ENCODE results near the gene ZCCHC17.

The ZCCHC17 gene

GRCh38 chr1:31397360-31398095 lies 100.7 kb downstream of the ZCCHC17 start:
- no peak for TF ChIP-seq CTCF (IDR thresholded peaks at IDR 0.05; ENCODE audit: insufficient read depth, low read length, missing control alignments)
- DNase-seq (ENCODE audit: low read depth, low spot score) = no peak
- POLR2A ChIA-PET = interaction anchor here (1.1 to 2.3 kb wide), 2 partner anchors 12 to 24 kb away, joined by 5 to 10 read pairs; no protein-coding TSS in a partner anchor

GRCh38 chr1:31398246-31398645 lies 101.4 kb downstream of the ZCCHC17 start:
- ChIA-PET CTCF (interaction anchor here (0.8 to 15.1 kb wide), 4 partner anchors 14 to 151 kb away, joined by 4 to 640 read pairs (median 93); partner anchors contain the start of gene SERINC2), POLR2A (interaction anchor here (2.3 kb wide), 1 partner anchor 11 kb away, joined by 10 read pairs; no protein-coding TSS in a partner anchor)
- no peak for DNase-seq (ENCODE audit: low read depth, low spot score)

More at GRCh38 chr1:31397360-31398095, 100.7 kb downstream of the ZCCHC17 start:
- CTCF ChIA-PET = interaction anchor here (0.8 to 15.1 kb wide), 10 partner anchors 9 to 212 kb away, joined by 3 to 640 read pairs (median 4); partner anchors contain the start of genes FABP3 and SERINC2
- no peak overlapping the region for H3K4me3 ChIP-seq (ENCODE audit: low read depth, low read length)

GRCh38 chr1:31399976-31400375 lies 103.1 kb downstream of the ZCCHC17 start:
- no peak overlapping the region for H3K4me3 ChIP-seq (ENCODE audit: low read depth, low read length)
- TF ChIP-seq CTCF (IDR thresholded peaks at IDR 0.05; ENCODE audit: insufficient read depth, low read length, missing control alignments) = no peak
- ChIA-PET CTCF (interaction anchor here (2.9 to 15.1 kb wide), 2 partner anchors 18 to 149 kb away, joined by 14 to 640 read pairs; partner anchors contain the start of gene SERINC2), POLR2A (no interaction called here)
- no peak for DNase-seq (ENCODE audit: low read depth, low spot score)

More at GRCh38 chr1:31398246-31398645, 101.4 kb downstream of the ZCCHC17 start:
- TF ChIP-seq CTCF (IDR thresholded peaks at IDR 0.05; ENCODE audit: insufficient read depth, low read length, missing control alignments) = no peak
- H3K4me3 ChIP-seq (ENCODE audit: low read depth, low read length) = no peak overlapping the region

GRCh38 chr1:31400393-31400792 lies 103.6 kb downstream of the ZCCHC17 start:
- DNase-seq (ENCODE audit: low read depth, low spot score) = no peak
- CTCF ChIA-PET = interaction anchor here (2.9 to 15.1 kb wide), 2 partner anchors 18 to 149 kb away, joined by 14 to 640 read pairs; partner anchors contain the start of gene SERINC2
- TF ChIP-seq CTCF (IDR thresholded peaks at IDR 0.05; ENCODE audit: insufficient read depth, low read length, missing control alignments) = no peak
- H3K4me3 ChIP-seq (ENCODE audit: low read depth, low read length) = no peak overlapping the region
- POLR2A ChIA-PET = no interaction called here

GRCh38 chr1:31401241-31401640 lies 104.4 kb downstream of the ZCCHC17 start:
- ChIA-PET POLR2A (no interaction called here), CTCF (interaction anchor here (2.9 to 15.1 kb wide), 2 partner anchors 17 to 148 kb away, joined by 14 to 640 read pairs; partner anchors contain the start of gene SERINC2)
- TF ChIP-seq CTCF (IDR thresholded peaks at IDR 0.05; ENCODE audit: insufficient read depth, low read length, missing control alignments) = no peak
- no peak overlapping the region for H3K4me3 ChIP-seq (ENCODE audit: low read depth, low read length)
- no peak for DNase-seq (ENCODE audit: low read depth, low spot score)

- no peak for DNase-seq (ENCODE audit: low read depth, low spot score)
- ChIA-PET POLR2A (no interaction called here), CTCF (interaction anchor here (0.6 to 2.2 kb wide), 6 partner anchors 8 to 222 kb away, joined by 3 to 13 read pairs (median 4); no protein-coding TSS in a partner anchor)
- TF ChIP-seq CTCF (IDR thresholded peaks at IDR 0.05; ENCODE audit: insufficient read depth, low read length, missing control alignments) = no peak
- no peak overlapping the region for H3K4me3 ChIP-seq (ENCODE audit: low read depth, low read length)
These were observed 108.9 kb downstream of the ZCCHC17 start for GRCh38 chr1:31405578-31406245.
